CD8-positive, alpha-beta memory T cell (primary cell): ENCODE data around the gene NFX1. TPM values are rescaled to one million over a fixed set of nuclear protein-coding genes. Genes with fewer than 3 reads are reported as not detected.

Experiments used
- CTCF ChIA-PET: fragments of 350-600 bp; sonication (Branson Sonifier 250); formaldehyde crosslinking; loops from one replicate; lab custom pipeline; 2021; ENCODE audit warnings: antibody characterized with exemption; lab: Charles Lee
- POLR2A ChIA-PET: fragments of 350-600 bp; sonication (Branson Sonifier 250); formaldehyde crosslinking; loops from one replicate; lab custom pipeline; 2021; ENCODE audit warnings: antibody characterized with exemption; lab: Charles Lee
- DNase-seq, 5 donors: peaks; one replicate each; pipeline versions ENCODE4 v3.0.0 to v3.0.0-alpha.2; 2020 to 2022; ENCODE audit warnings: mixed read lengths in 1 of 5
- H3K27ac ChIP-seq: one replicate; pipeline ENCODE4 v1.7.0; 2013; ENCODE audit warnings: low read depth, mild to moderate bottlenecking, low read length, moderate library complexity
- H3K27me3 ChIP-seq: 2 replicates; pipeline ENCODE4 v1.7.0; 2013; ENCODE audit warnings: low read length, mild to moderate bottlenecking; ENCODE audit not compliant: insufficient read depth, poor library complexity, severe bottlenecking
- H3K36me3 ChIP-seq: 2 replicates; pipeline ENCODE4 v1.7.0; 2013; ENCODE audit warnings: mild to moderate bottlenecking, low read length, moderate library complexity; ENCODE audit not compliant: insufficient read depth
- H3K4me1 ChIP-seq: 2 replicates; pipeline ENCODE4 v1.7.0; 2013; ENCODE audit warnings: mild to moderate bottlenecking, low read length, moderate library complexity; ENCODE audit not compliant: insufficient read depth
- H3K4me3 ChIP-seq: 2 replicates; pipeline ENCODE4 v1.7.0; 2013; ENCODE audit warnings: mild to moderate bottlenecking, low read length
- H3K9me3 ChIP-seq: 2 replicates; pipeline ENCODE4 v1.7.0; 2013; ENCODE audit warnings: mild to moderate bottlenecking, low read length
- H3K27ac Mint-ChIP-seq, 8 donors: one replicate each; pipeline ENCODE4 v1.8.0; 2020 to 2021; ENCODE audit warnings: mixed read lengths in 8 of 8, mild to moderate bottlenecking in 6 of 8, inconsistent platforms in 3 of 8, moderate library complexity in 3 of 8
- H3K27me3 Mint-ChIP-seq, 2 donors: one replicate each; pipeline ENCODE4 v1.8.0; 2020 to 2021; ENCODE audit warnings: mixed read lengths in 2 of 2, mild to moderate bottlenecking in 1 of 2, moderate library complexity in 1 of 2
- H3K36me3 Mint-ChIP-seq, 3 donors: one replicate each; pipeline ENCODE4 v1.8.0; 2020 to 2021; ENCODE audit warnings: mixed read lengths in 3 of 3, inconsistent platforms in 1 of 3, mild to moderate bottlenecking in 1 of 3
- H3K4me1 Mint-ChIP-seq, 3 donors: one replicate each; pipeline ENCODE4 v1.8.0; 2020 to 2021; ENCODE audit warnings: mixed read lengths in 3 of 3, inconsistent platforms in 1 of 3, mild to moderate bottlenecking in 1 of 3
- H3K4me3 Mint-ChIP-seq, 7 donors: one replicate each; pipeline ENCODE4 v1.8.0; 2020 to 2021; ENCODE audit warnings: mixed read lengths in 7 of 7, mild to moderate bottlenecking in 6 of 7, moderate library complexity in 4 of 7, inconsistent platforms in 2 of 7
- H3K9me3 Mint-ChIP-seq, 5 donors: one replicate each; pipeline ENCODE4 v1.8.0; 2020 to 2022; ENCODE audit warnings: mixed read lengths in 5 of 5, mild to moderate bottlenecking in 3 of 5, moderate library complexity in 2 of 5, inconsistent platforms in 1 of 5
- polyA plus RNA-seq: library from polyadenylated mRNA; unstranded; fragments of 300-500 nt; fragmentation: Illumina TruSeq; gene quantifications from one replicate; pipeline ENCODE4 v1.2.3, GENCODE V29; 2021
- total RNA-seq, 2 experiments: library from RNA; stranded (reverse); gene quantifications; one replicate each; pipeline ENCODE4 v1.2.3, GENCODE V29; 2021

Gene NFX1
- total and polyA plus RNA-seq, 3 experiments from 2014 or later = 38.8 to 45.6 (median 42.7) TPM

GRCh38 chr9:33404788-33405362 lies 114.6 kb downstream of the NFX1 start:
- Mint-ChIP-seq H3K36me3 (no peaks in the 10 kb centered on the region), H3K27me3 (peaks cover 0 to 4% of the 10 kb centered on the region in 2 donors), H3K9me3 (no peaks in the 10 kb centered on the region), H3K4me3 (no peak overlapping the region), H3K27ac (peak overlapping the region in 4 of 8 donors; percentile 40 to 76 (median 51)), H3K4me1 (no peaks in the 10 kb centered on the region)
- Histone ChIP-seq H3K36me3 (no peaks in the 10 kb centered on the region), H3K9me3 (no peaks in the 10 kb centered on the region), H3K27ac (no peak overlapping the region), H3K27me3 (no peaks in the 10 kb centered on the region), H3K4me3 (no peak overlapping the region), H3K4me1 (no peaks in the 10 kb centered on the region)
- ChIA-PET CTCF (interaction anchor here (1.5 to 4.4 kb wide), 9 partner anchors 11 to 69 kb away, joined by 3 to 64 read pairs (median 15); partner anchors contain the start of genes AQP3 and NOL6), POLR2A (interaction anchor here (0.6 to 0.7 kb wide), 2 partner anchors 10 to 219 kb away, joined by 3 to 4 read pairs; no protein-coding TSS in a partner anchor)
- no peak for DNase-seq

- Mint-ChIP-seq H3K36me3 (no peaks in the 10 kb centered on the region), H3K4me3 (no peak overlapping the region), H3K27ac (no peak overlapping the region), H3K9me3 (no peaks in the 10 kb centered on the region), H3K4me1 (no peaks in the 10 kb centered on the region), H3K27me3 (peaks cover 0 to 4% of the 10 kb centered on the region in 2 donors)
- H3K36me3 ChIP-seq = no peaks in the 10 kb centered on the region
- no peak for DNase-seq
- POLR2A ChIA-PET = no interaction called here
- CTCF ChIA-PET = interaction anchor here (0.8 to 2.4 kb wide), 2 partner anchors 60 to 66 kb away, joined by 3 to 15 read pairs; no protein-coding TSS in a partner anchor
- H3K27ac ChIP-seq = no peak overlapping the region
- H3K4me1 ChIP-seq = no peaks in the 10 kb centered on the region
- no peaks in the 10 kb centered on the region for H3K27me3 ChIP-seq
- H3K4me3 ChIP-seq = no peak overlapping the region
- H3K9me3 ChIP-seq = no peaks in the 10 kb centered on the region
These were observed 116.7 kb downstream of the NFX1 start for GRCh38 chr9:33407061-33407460.

- Histone ChIP-seq H3K36me3 (no peaks in the 10 kb centered on the region), H3K9me3 (no peaks in the 10 kb centered on the region), H3K27me3 (no peaks in the 10 kb centered on the region), H3K4me1 (no peaks in the 10 kb centered on the region), H3K4me3 (no peak overlapping the region), H3K27ac (no peak overlapping the region)
- no peak overlapping the region for H3K4me3 Mint-ChIP-seq
- no peaks in the 10 kb centered on the region for H3K4me1 Mint-ChIP-seq
- no peak for DNase-seq
- CTCF ChIA-PET = interaction anchor here (0.7 to 2.4 kb wide), 2 partner anchors 45 to 59 kb away, joined by 3 to 15 read pairs; no protein-coding TSS in a partner anchor
- peak overlapping the region in 2 of 8 donors; percentile 36 to 61 for H3K27ac Mint-ChIP-seq
- no peaks in the 10 kb centered on the region for H3K36me3 Mint-ChIP-seq
- peaks cover 0 to 4% of the 10 kb centered on the region in 2 donors for H3K27me3 Mint-ChIP-seq
- POLR2A ChIA-PET = no interaction called here
- no peaks in the 10 kb centered on the region for H3K9me3 Mint-ChIP-seq
These were observed 117.8 kb downstream of the NFX1 start for GRCh38 chr9:33408087-33408486.

- Histone ChIP-seq H3K4me3 (no peak overlapping the region), H3K36me3 (no peaks in the 10 kb centered on the region), H3K4me1 (peaks cover 41% of the 10 kb centered on the region), H3K27me3 (no peaks in the 10 kb centered on the region), H3K9me3 (no peaks in the 10 kb centered on the region), H3K27ac (no peak overlapping the region)
- no peaks in the 10 kb centered on the region for H3K36me3 Mint-ChIP-seq
- H3K4me1 Mint-ChIP-seq = peaks cover 37 to 45% (median 45%) of the 10 kb centered on the region in 3 donors
- H3K9me3 Mint-ChIP-seq = no peaks in the 10 kb centered on the region
- ChIA-PET CTCF (interaction anchor here (1.5 to 9.7 kb wide), 9 partner anchors 10 to 210 kb away, joined by 3 to 105 read pairs (median 25); partner anchors contain the start of genes AQP3, AQP7 and NOL6), POLR2A (interaction anchor here (1.9 kb wide), 1 partner anchor 33 kb away, joined by 13 read pairs; the partner anchor contains the start of gene AQP3)
- peak overlapping the region; percentile 15 to 93 (median 79) for H3K27ac Mint-ChIP-seq
- H3K4me3 Mint-ChIP-seq = peak overlapping the region in 1 of 7 donors; percentile 34
- no peak for DNase-seq
- H3K27me3 Mint-ChIP-seq = no peaks in the 10 kb centered on the region
These were observed 124.0 kb downstream of the NFX1 start for GRCh38 chr9:33414268-33414667.

- Mint-ChIP-seq H3K4me1 (peaks cover 37 to 49% (median 48%) of the 10 kb centered on the region in 3 donors), H3K27me3 (no peaks in the 10 kb centered on the region), H3K27ac (peak overlapping the region; percentile 79 to 98 (median 95)), H3K4me3 (peak overlapping the region; percentile 36 to 84 (median 66)), H3K36me3 (no peaks in the 10 kb centered on the region), H3K9me3 (no peaks in the 10 kb centered on the region)
- Histone ChIP-seq H3K27me3 (no peaks in the 10 kb centered on the region), H3K36me3 (no peaks in the 10 kb centered on the region), H3K4me1 (peaks cover 41% of the 10 kb centered on the region), H3K27ac (no peak overlapping the region), H3K9me3 (no peaks in the 10 kb centered on the region), H3K4me3 (no peak overlapping the region)
- no peak for DNase-seq
- ChIA-PET POLR2A (interaction anchor here (0.8 to 1.9 kb wide), 6 partner anchors 10 to 59 kb away, joined by 3 to 13 read pairs (median 3); partner anchors contain the start of genes AQP3 and NOL6), CTCF (interaction anchor here (0.9 to 9.7 kb wide), 20 partner anchors 11 to 209 kb away, joined by 3 to 105 read pairs (median 6); partner anchors contain the start of genes AQP3, AQP7, NFX1 and NOL6)
These were observed 124.7 kb downstream of the NFX1 start for GRCh38 chr9:33414889-33415500.

GRCh38 chr9:33415501-33416038 lies 125.3 kb downstream of the NFX1 start:
- H3K27me3 Mint-ChIP-seq = no peaks in the 10 kb centered on the region
- Histone ChIP-seq H3K4me1 (peaks cover 41% of the 10 kb centered on the region), H3K27ac (no peak overlapping the region), H3K36me3 (no peaks in the 10 kb centered on the region), H3K4me3 (peak overlapping the region; percentile 26), H3K27me3 (no peaks in the 10 kb centered on the region), H3K9me3 (no peaks in the 10 kb centered on the region)
- no peaks in the 10 kb centered on the region for H3K9me3 Mint-ChIP-seq
- peak overlapping the region; percentile 36 to 84 (median 66) for H3K4me3 Mint-ChIP-seq
- ChIA-PET POLR2A (interaction anchor here (0.6 to 1.9 kb wide), 7 partner anchors 11 to 58 kb away, joined by 3 to 13 read pairs (median 3); partner anchors contain the start of genes AQP3 and NOL6), CTCF (interaction anchor here (0.8 to 9.7 kb wide), 22 partner anchors 11 to 208 kb away, joined by 3 to 105 read pairs (median 5); partner anchors contain the start of genes AQP3, AQP7, NFX1 and NOL6)
- H3K36me3 Mint-ChIP-seq = no peaks in the 10 kb centered on the region
- H3K27ac Mint-ChIP-seq = peak overlapping the region; percentile 79 to 98 (median 95)
- peaks cover 42 to 54% (median 53%) of the 10 kb centered on the region in 3 donors for H3K4me1 Mint-ChIP-seq
- peak; percentile 82 to 94 (median 89) for DNase-seq

GRCh38 chr9:33416996-33417395 lies 126.7 kb downstream of the NFX1 start:
- Mint-ChIP-seq H3K4me3 (peak overlapping the region; percentile 42 to 83 (median 70)), H3K4me1 (peaks cover 43 to 57% (median 55%) of the 10 kb centered on the region in 3 donors), H3K36me3 (no peaks in the 10 kb centered on the region), H3K9me3 (no peaks in the 10 kb centered on the region), H3K27ac (peak overlapping the region; percentile 79 to 98 (median 96)), H3K27me3 (no peaks in the 10 kb centered on the region)
- H3K9me3 ChIP-seq = no peaks in the 10 kb centered on the region
- H3K4me1 ChIP-seq = peaks cover 41% of the 10 kb centered on the region
- CTCF ChIA-PET = interaction anchor here (1.0 to 9.7 kb wide), 10 partner anchors 13 to 56 kb away, joined by 3 to 105 read pairs (median 21); partner anchors contain the start of genes AQP3, AQP7 and NOL6
- DNase-seq = peak in 4 of 5 donors; percentile 9 to 64 (median 38)
- no peaks in the 10 kb centered on the region for H3K36me3 ChIP-seq
- no peaks in the 10 kb centered on the region for H3K27me3 ChIP-seq
- no peak overlapping the region for H3K27ac ChIP-seq
- POLR2A ChIA-PET = interaction anchor here (1.6 kb wide), 1 partner anchor 56 kb away, joined by 5 read pairs; the partner anchor contains the start of gene NOL6
- H3K4me3 ChIP-seq = peak overlapping the region; percentile 26
